ENCODE results near the gene BAZ2B.
"Not testable (repeated sequence)": the region's sequence is repeated elsewhere in the genome, so short reads cannot be mapped to it uniquely, and the experiment has no call there.

The BAZ2B gene

GRCh38 chr2:159411460-159411859 is 204.9 kb downstream of the BAZ2B start:
- H3K36me3 ChIP-seq (replicated peaks) = no peaks in the 10 kb centered on the region
- TF ChIP-seq CTCF (IDR thresholded peaks at IDR 0.05; ENCODE audit: low read depth, low read length, missing control alignments) = no peak
- H3K4me3 ChIP-seq (ENCODE audit: low read depth, low read length) = no peak overlapping the region
- H3K27ac ChIP-seq = no peak overlapping the region
- no peaks in the 10 kb centered on the region for H3K27me3 ChIP-seq (replicated peaks)
- in situ Hi-C loops (cut with HindIII; ENCODE audit: low pct_ligation_motif_present, low sequenced_read_pairs) = no loop called here
- no peak for DNase-seq

GRCh38 chr2:159410276-159410675 is 206.1 kb downstream of the BAZ2B start:
- Histone ChIP-seq H3K36me3 (replicated peaks) (no peaks in the 10 kb centered on the region), H3K27me3 (replicated peaks) (no peaks in the 10 kb centered on the region), H3K27ac (no peak overlapping the region), H3K4me3 (ENCODE audit: low read depth, low read length) (no peak overlapping the region)
- in situ Hi-C loops (cut with HindIII; ENCODE audit: low pct_ligation_motif_present, low sequenced_read_pairs) = no loop called here
- TF ChIP-seq CTCF (IDR thresholded peaks at IDR 0.05; ENCODE audit: low read depth, low read length, missing control alignments) = no peak
- DNase-seq = no peak

- TF ChIP-seq CTCF (IDR thresholded peaks at IDR 0.05; ENCODE audit: low read depth, low read length, missing control alignments) = no peak
- no peak for DNase-seq
- no peaks in the 10 kb centered on the region for H3K36me3 ChIP-seq (replicated peaks)
- H3K27ac ChIP-seq = no peak overlapping the region
- in situ Hi-C loops (cut with HindIII; ENCODE audit: low pct_ligation_motif_present, low sequenced_read_pairs) = no loop called here
- no peaks in the 10 kb centered on the region for H3K27me3 ChIP-seq (replicated peaks)
- H3K4me3 ChIP-seq (ENCODE audit: low read depth, low read length) = no peak overlapping the region
Measured at GRCh38 chr2:159409116-159409800, 207.1 kb downstream of the BAZ2B start.

GRCh38 chr2:159402790-159403189 is 213.6 kb downstream of the BAZ2B start:
- Histone ChIP-seq H3K36me3 (replicated peaks) (peaks cover 2% of the 10 kb centered on the region), H3K27ac (no peak overlapping the region)

GRCh38 chr2:159402160-159402559 is 214.2 kb downstream of the BAZ2B start:
- H3K27ac ChIP-seq; DNase-seq; in situ Hi-C loops (cut with HindIII; ENCODE audit: low pct_ligation_motif_present, low sequenced_read_pairs); H3K27me3 ChIP-seq (replicated peaks); H3K36me3 ChIP-seq (replicated peaks); H3K4me3 ChIP-seq (ENCODE audit: low read depth, low read length): not testable (repeated sequence)

More at GRCh38 chr2:159402790-159403189, 213.6 kb downstream of the BAZ2B start:
- DNase-seq = no peak
- no peak for TF ChIP-seq CTCF (IDR thresholded peaks at IDR 0.05; ENCODE audit: low read depth, low read length, missing control alignments)
- no peak overlapping the region for H3K4me3 ChIP-seq (ENCODE audit: low read depth, low read length)
- in situ Hi-C loops (cut with HindIII; ENCODE audit: low pct_ligation_motif_present, low sequenced_read_pairs) = no loop called here
- H3K27me3 ChIP-seq (replicated peaks) = no peaks in the 10 kb centered on the region

- DNase-seq = no peak
- no peak for TF ChIP-seq CTCF (IDR thresholded peaks at IDR 0.05; ENCODE audit: low read depth, low read length, missing control alignments)
- in situ Hi-C loops (cut with HindIII; ENCODE audit: low pct_ligation_motif_present, low sequenced_read_pairs) = no loop called here
Measured at GRCh38 chr2:159399716-159400415, 216.5 kb downstream of the BAZ2B start.

More at GRCh38 chr2:159399716-159400415, 216.5 kb downstream of the BAZ2B start:
- H3K27me3 ChIP-seq (replicated peaks) = no peaks in the 10 kb centered on the region
- no peak overlapping the region for H3K27ac ChIP-seq
- H3K4me3 ChIP-seq (ENCODE audit: low read depth, low read length) = no peak overlapping the region
- peaks cover 4% of the 10 kb centered on the region for H3K36me3 ChIP-seq (replicated peaks)
